GM12873 (cell line): ENCODE data around the gene TRA2A.
A peak's percentile ranks its signal among the peaks of the same experiment; 100 is the strongest.

Experiments used
- TF ChIP-seq, protein P1 (sequence below): IDR thresholded peaks from 2 replicates; pipeline ENCODE4 v1.5.1; 2012; ENCODE audit warnings: low read depth, mild to moderate bottlenecking, moderate library complexity, low read length, control low read depth; ENCODE audit not compliant: insufficient read depth; ENCODE audit errors: missing control alignments

The TRA2A gene

DNA sequence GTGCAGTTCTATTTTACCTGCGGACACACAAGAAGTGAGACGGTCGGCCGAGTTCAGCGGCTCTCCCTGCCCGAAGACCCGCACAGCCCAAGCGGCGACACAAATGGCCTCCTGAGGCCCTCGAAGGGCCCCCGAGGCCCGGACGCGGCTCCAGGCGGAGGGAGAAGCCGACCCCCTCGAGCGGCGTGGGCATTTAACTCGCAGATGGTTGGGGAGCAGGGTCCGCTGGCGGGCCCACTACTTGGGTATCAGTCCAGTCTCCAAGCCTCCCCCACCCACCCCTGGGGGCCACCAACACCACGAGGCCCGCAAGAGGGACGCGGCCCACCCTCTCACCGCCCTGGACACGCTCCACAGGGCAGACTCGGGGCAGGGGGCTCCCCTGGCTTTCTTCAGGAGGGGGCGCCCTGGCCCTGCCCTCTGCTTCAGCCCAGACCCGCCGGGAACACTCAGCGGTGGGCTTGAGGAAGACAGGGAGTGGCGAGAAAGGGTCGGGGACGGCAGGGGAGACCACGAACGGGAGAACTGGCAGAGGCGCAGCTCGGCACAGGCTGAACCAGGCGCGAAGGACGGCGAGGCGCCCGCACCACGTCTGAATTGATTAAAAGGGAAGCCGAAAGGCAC is 63.1 kb downstream of the TRA2A start:
- TF ChIP-seq, protein P1, sequence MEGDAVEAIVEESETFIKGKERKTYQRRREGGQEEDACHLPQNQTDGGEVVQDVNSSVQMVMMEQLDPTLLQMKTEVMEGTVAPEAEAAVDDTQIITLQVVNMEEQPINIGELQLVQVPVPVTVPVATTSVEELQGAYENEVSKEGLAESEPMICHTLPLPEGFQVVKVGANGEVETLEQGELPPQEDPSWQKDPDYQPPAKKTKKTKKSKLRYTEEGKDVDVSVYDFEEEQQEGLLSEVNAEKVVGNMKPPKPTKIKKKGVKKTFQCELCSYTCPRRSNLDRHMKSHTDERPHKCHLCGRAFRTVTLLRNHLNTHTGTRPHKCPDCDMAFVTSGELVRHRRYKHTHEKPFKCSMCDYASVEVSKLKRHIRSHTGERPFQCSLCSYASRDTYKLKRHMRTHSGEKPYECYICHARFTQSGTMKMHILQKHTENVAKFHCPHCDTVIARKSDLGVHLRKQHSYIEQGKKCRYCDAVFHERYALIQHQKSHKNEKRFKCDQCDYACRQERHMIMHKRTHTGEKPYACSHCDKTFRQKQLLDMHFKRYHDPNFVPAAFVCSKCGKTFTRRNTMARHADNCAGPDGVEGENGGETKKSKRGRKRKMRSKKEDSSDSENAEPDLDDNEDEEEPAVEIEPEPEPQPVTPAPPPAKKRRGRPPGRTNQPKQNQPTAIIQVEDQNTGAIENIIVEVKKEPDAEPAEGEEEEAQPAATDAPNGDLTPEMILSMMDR = no peak

DNA sequence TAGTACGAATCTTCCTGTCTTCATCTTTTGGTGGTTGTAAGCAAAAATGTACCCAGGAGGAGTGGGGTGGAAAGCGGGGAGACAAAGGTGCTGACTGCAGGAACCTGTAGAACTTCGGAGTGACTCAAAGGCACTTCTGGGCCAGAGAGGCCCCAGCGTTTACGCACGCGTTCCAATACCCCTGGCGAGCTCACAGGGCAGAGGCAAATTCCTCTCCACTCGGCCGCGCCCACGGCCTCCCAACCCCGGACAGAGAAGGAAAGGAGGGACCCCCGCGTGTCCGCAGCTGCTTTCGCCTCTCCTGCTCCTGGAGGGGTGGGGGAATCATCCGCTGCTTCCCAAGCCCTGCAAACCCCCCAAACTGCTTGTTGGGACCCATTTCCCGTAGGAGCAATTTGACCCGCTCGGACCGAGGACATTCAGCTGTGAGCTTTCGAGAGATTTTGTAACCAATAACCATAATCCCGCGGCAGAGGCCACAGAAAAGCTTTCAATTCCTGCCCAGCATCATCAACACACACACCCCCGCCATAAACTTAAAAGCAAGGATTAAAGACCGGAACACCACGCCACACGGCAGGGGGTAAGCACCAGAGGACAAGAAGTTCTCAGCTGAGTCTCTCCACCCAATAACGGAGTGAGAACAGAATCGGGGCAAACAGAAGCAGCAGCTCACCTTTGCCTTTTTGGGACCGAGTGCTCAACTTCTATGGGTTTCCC is 63.8 kb downstream of the TRA2A start:
- TF ChIP-seq, protein P1 = no peak

DNA sequence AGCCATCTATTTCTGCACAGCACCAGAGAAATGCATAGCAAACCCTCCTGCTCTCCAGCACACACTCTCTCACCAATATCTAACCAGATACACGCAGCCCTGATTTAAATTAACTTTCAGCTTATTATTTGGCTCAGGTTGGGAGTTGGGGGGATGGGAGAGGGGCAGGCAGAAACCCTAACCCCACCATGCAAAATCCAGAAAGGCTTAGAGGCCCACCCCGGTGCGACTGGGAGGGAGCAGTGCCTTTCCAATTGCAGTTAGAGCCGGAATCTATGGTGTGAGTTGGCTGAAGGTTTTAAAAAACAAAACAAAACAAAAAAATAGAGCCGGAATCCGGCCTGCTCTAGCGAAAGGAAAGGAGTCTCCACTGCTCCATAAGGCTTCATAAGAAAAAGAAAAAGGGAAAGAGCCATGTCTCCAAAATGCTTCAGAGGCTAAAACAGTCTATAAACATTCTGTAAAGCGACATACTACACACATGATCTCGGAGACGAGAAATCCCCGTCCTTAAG is 64.4 kb downstream of the TRA2A start:
- TF ChIP-seq, protein P1 = no peak

DNA sequence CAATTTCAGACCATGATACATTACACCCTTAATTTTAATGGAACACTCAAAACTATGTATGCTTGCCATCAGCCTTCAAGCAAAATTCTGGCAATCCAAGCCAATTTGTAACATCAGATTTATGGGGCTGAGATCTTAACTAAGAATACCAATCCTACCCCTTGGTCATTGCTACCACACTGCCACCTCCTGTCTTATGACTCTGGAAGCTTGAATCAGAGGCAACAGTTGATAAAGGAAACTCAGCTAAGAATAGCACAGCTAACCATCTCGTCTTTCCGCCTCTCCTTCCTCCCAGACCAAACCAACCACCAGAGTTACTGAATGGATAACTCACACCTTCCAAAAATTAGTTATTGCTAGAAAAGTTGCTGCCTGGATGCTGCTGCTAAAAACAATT is 68.9 kb downstream of the TRA2A start:
- TF ChIP-seq, protein P1 = peak; percentile 8

DNA sequence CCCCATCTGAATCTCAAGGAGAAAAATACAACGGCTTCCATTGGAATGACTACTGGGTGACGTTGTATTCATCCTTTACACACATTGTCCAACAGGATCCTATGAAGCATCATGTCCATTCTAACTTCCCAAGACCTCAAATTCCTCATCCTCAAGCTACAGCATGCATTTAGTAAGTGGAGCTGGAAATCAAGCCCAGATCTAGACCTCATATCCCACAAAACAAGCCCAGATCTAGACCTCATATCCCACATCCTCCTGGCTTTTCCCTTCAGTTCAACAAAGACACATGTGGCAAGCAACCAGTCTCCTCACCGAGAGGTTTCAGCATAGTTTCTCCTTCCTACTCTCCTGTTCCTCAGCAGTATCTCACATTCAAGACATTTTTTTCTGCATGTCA is 73.7 kb downstream of the TRA2A start:
- TF ChIP-seq, protein P1 = no peak

DNA sequence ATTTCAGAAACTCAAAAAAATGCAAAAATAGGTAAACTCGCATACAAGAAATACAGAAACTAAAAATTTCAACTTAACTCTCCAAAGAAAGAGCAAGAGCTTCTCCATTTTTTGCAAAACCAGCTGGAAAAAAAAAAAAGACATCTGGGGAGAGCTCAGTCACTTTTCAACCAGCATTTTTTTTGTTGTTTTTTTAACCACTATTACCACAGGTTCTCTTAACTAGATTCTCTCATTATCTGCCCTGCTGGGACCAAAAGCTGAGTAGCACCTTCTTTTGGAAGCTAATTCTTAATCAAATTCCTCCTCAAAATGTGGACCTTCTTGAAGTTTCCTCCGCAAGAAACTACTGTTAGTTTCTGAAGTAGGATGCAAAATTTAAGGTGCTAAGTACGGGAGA is 75.7 kb downstream of the TRA2A start:
- TF ChIP-seq, protein P1 = no peak

DNA sequence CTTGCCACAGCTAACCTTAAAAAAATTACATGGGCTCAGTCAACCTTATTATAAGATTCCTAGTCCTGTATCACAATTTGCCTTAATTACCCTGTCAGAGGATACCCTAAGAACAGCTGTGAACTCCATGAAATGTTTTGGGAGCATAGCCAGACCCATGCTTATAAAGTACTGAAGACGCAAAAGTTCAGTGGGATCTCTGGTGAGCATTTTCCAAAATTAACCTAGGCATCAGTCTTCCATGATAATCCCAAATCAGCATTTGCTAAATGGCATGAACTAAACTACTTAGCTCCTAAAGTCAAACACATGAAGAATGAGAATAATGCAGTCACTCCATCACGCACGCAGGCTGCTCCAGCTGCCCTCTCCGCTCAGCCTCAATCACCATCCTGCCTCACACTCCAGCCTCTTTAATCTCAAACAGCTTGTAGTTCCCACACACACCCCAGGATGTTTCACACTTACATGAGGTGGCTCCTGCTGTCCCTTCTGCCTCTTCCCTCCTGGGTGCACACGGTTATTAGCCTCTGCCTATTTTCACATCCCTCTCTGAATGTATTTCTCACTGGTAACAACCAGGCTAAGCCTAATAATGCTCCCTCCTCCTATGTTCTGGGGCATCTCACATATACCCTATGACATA is 76.8 kb downstream of the TRA2A start:
- TF ChIP-seq, protein P1 = no peak
